ENCODE results near the gene KLHL28. TPM values are rescaled to one million over a fixed set of nuclear protein-coding genes. Genes with fewer than 3 reads are reported as not detected.

The KLHL28 gene
- total RNA-seq, 1 donor from 2014 or later: 14.0 TPM

- TF ChIP-seq CTCF (IDR thresholded peaks at IDR 0.05; ENCODE audit: insufficient read depth, low read length, severe bottlenecking): no peak
- no peak for DNase-seq (ENCODE audit: low read depth)
- Histone ChIP-seq H3K36me3 (ENCODE audit: control insufficient read depth, insufficient read depth, low read length) (no peaks in the 10 kb centered on the region), H3K27me3 (ENCODE audit: control insufficient read depth, insufficient read depth, low read length) (no peaks in the 10 kb centered on the region), H3K4me3 (ENCODE audit: low read depth, low read length) (no peak overlapping the region)
- FAIRE-seq: no peak
Observed at GRCh38 chr14:44979273-44979672, 17.5 kb upstream of the KLHL28 start.

- Histone ChIP-seq H3K27me3 (ENCODE audit: control insufficient read depth, insufficient read depth, low read length) (no peaks in the 10 kb centered on the region), H3K36me3 (ENCODE audit: control insufficient read depth, insufficient read depth, low read length) (no peaks in the 10 kb centered on the region), H3K4me3 (ENCODE audit: low read depth, low read length) (no peak overlapping the region)
- TF ChIP-seq CTCF (IDR thresholded peaks at IDR 0.05; ENCODE audit: insufficient read depth, low read length, severe bottlenecking): no peak
- FAIRE-seq (no peak), DNase-seq (ENCODE audit: low read depth) (no peak)
Observed at GRCh38 chr14:44971459-44971858, 9.7 kb upstream of the KLHL28 start.

GRCh38 chr14:44970907-44971306 lies 9.2 kb upstream of the KLHL28 start:
- no peak for TF ChIP-seq CTCF (IDR thresholded peaks at IDR 0.05; ENCODE audit: insufficient read depth, low read length, severe bottlenecking)
- no peaks in the 10 kb centered on the region for H3K36me3 ChIP-seq (ENCODE audit: control insufficient read depth, insufficient read depth, low read length)
- no peak overlapping the region for H3K4me3 ChIP-seq (ENCODE audit: low read depth, low read length)
- DNase-seq (ENCODE audit: low read depth) (no peak), FAIRE-seq (no peak)
- H3K27me3 ChIP-seq (ENCODE audit: control insufficient read depth, insufficient read depth, low read length): no peaks in the 10 kb centered on the region

- H3K27me3 ChIP-seq (ENCODE audit: control insufficient read depth, insufficient read depth, low read length): no peaks in the 10 kb centered on the region
- no peak for DNase-seq (ENCODE audit: low read depth)
- no peaks in the 10 kb centered on the region for H3K36me3 ChIP-seq (ENCODE audit: control insufficient read depth, insufficient read depth, low read length)
- TF ChIP-seq CTCF (IDR thresholded peaks at IDR 0.05; ENCODE audit: insufficient read depth, low read length, severe bottlenecking): no peak
- no peak for FAIRE-seq
- no peak overlapping the region for H3K4me3 ChIP-seq (ENCODE audit: low read depth, low read length)
Observed at GRCh38 chr14:44968714-44969113, 7.0 kb upstream of the KLHL28 start.

GRCh38 chr14:44966601-44967336 lies 5.0 kb upstream of the KLHL28 start:
- no peak for TF ChIP-seq CTCF (IDR thresholded peaks at IDR 0.05; ENCODE audit: insufficient read depth, low read length, severe bottlenecking)
- FAIRE-seq: no peak
- H3K4me3 ChIP-seq (ENCODE audit: low read depth, low read length): no peak overlapping the region

More at GRCh38 chr14:44966601-44967336, 5.0 kb upstream of the KLHL28 start:
- Histone ChIP-seq H3K36me3 (ENCODE audit: control insufficient read depth, insufficient read depth, low read length) (no peaks in the 10 kb centered on the region), H3K27me3 (ENCODE audit: control insufficient read depth, insufficient read depth, low read length) (no peaks in the 10 kb centered on the region)
- no peak for DNase-seq (ENCODE audit: low read depth)

Data from bronchial epithelial cell (primary cell).